ENCODE results near the gene CHRDL2.
"Not testable (repeated sequence)": the region's sequence is repeated elsewhere in the genome, so short reads cannot be mapped to it uniquely, and the experiment has no call there.

CHRDL2 gene

GRCh38 chr11:74662487-74663103 is 68.6 kb downstream of the CHRDL2 start:
- no peak for DNase-seq

GRCh38 chr11:74659124-74659523 is 72.1 kb downstream of the CHRDL2 start:
- not testable (repeated sequence) for DNase-seq

GRCh38 chr11:74654976-74655375 is 76.2 kb downstream of the CHRDL2 start:
- DNase-seq, result no peak

GRCh38 chr11:74650498-74650897 is 80.7 kb downstream of the CHRDL2 start:
- no peak for DNase-seq

- no peak for DNase-seq
These were observed 82.3 kb downstream of the CHRDL2 start for GRCh38 chr11:74648894-74649293.

- no peak for DNase-seq
These were observed 83.4 kb downstream of the CHRDL2 start for GRCh38 chr11:74647831-74648230.

GRCh38 chr11:74647404-74647803 is 83.8 kb downstream of the CHRDL2 start:
- no peak for DNase-seq

GRCh38 chr11:74646954-74647353 is 84.3 kb downstream of the CHRDL2 start:
- DNase-seq, result no peak
